ENCODE measurements around the gene EPHB3.

DNA sequence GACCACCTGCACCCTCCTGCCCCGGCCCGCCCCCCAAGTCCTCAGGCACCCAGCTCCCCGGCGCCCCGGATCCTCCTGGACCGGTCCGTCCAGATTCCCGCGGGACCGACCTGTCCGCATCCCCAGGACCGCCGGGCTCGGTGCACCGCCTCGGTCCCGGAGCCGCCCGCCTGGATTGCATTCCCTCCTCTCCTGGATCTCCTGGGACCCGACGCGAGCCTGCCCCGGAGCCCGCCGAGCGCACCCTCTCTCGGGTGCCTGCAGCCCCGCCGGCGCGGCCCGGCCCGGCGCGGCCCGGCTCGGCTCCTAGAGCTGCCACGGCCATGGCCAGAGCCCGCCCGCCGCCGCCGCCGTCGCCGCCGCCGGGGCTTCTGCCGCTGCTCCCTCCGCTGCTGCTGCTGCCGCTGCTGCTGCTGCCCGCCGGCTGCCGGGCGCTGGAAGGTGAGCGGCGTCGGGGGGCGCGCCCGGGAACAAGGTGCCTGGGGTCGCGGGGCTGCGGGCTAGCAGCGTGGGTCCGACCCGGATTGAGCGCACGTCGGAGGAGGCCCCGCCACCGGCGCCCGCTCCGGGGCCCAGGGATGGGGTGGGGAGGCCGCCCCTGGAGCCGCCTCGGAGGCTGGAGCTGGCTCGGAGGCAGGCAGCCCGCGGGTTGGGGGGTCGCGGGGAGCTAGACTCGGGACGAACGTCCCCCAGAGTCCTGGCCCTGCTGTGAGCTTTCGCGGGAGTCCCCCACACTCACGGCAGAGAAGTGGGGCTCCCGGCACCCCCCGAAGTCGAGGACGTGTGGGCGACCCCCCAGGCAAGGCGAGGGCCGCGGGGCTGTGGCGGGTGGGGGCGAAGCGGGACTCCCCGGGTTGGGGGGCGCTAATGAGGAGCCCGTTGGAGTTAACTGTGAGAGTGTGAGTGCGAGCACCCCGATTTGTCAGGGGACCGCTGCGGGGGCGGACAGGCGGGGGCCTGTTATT is 610 bp downstream of the EPHB3 start:
- TF ChIP-seq EZH2phosphoT487 (IDR thresholded peaks at IDR 0.05; ENCODE audit: borderline replicate concordance, low read depth) (no peak), EP300 (IDR thresholded peaks at IDR 0.05; ENCODE audit: borderline replicate concordance in 1 of 2, low read depth in 1 of 2, low read length in 1 of 2) (no peak), POLR2AphosphoS5 (IDR thresholded peaks at IDR 0.05; ENCODE audit: low read depth, low read length) (no peak)
- TF ChIP-seq, protein P1, sequence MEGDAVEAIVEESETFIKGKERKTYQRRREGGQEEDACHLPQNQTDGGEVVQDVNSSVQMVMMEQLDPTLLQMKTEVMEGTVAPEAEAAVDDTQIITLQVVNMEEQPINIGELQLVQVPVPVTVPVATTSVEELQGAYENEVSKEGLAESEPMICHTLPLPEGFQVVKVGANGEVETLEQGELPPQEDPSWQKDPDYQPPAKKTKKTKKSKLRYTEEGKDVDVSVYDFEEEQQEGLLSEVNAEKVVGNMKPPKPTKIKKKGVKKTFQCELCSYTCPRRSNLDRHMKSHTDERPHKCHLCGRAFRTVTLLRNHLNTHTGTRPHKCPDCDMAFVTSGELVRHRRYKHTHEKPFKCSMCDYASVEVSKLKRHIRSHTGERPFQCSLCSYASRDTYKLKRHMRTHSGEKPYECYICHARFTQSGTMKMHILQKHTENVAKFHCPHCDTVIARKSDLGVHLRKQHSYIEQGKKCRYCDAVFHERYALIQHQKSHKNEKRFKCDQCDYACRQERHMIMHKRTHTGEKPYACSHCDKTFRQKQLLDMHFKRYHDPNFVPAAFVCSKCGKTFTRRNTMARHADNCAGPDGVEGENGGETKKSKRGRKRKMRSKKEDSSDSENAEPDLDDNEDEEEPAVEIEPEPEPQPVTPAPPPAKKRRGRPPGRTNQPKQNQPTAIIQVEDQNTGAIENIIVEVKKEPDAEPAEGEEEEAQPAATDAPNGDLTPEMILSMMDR (IDR thresholded peaks at IDR 0.05) = no peak
- TF ChIP-seq, protein P2, sequence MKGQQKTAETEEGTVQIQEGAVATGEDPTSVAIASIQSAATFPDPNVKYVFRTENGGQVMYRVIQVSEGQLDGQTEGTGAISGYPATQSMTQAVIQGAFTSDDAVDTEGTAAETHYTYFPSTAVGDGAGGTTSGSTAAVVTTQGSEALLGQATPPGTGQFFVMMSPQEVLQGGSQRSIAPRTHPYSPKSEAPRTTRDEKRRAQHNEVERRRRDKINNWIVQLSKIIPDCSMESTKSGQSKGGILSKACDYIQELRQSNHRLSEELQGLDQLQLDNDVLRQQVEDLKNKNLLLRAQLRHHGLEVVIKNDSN (IDR thresholded peaks at IDR 0.05; ENCODE audit: borderline replicate concordance, low read depth) = no peak

Data from SK-N-SH (cell line).